ENCODE data around the gene RHOU. TPM values are rescaled to one million over a fixed set of nuclear protein-coding genes. Genes with fewer than 3 reads are reported as not detected.
A peak's percentile ranks its signal among the peaks of the same experiment; 100 is the strongest.

RHOU gene
- total RNA-seq, 3 donors from 2014 or later, result 28.8 to 31.5 (median 29.7) TPM

DNA sequence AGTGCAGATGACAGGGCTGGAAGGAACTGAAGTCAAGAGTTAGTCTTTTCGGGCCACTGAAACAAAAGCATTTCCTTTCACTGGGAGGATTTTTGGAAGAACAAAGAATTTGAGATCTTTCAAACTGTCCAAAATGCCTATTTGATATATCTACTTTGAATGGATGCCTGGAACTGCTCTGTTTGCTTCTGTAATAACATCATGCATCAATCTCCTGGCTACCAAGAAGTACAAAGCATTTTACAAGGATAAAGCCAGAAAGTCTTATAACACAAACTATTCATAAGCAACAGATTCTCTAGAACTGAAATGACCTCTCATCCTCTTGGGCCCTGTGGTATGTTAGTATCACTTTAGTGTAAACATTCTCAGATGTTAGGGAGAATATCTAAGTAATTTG is 18.2 kb upstream of the RHOU start:
- TF ChIP-seq POLR2A (IDR thresholded peaks at IDR 0.05), result no peak
- no peak for TF ChIP-seq POLR2AphosphoS5 (IDR thresholded peaks at IDR 0.05)
- TF ChIP-seq, protein P1, sequence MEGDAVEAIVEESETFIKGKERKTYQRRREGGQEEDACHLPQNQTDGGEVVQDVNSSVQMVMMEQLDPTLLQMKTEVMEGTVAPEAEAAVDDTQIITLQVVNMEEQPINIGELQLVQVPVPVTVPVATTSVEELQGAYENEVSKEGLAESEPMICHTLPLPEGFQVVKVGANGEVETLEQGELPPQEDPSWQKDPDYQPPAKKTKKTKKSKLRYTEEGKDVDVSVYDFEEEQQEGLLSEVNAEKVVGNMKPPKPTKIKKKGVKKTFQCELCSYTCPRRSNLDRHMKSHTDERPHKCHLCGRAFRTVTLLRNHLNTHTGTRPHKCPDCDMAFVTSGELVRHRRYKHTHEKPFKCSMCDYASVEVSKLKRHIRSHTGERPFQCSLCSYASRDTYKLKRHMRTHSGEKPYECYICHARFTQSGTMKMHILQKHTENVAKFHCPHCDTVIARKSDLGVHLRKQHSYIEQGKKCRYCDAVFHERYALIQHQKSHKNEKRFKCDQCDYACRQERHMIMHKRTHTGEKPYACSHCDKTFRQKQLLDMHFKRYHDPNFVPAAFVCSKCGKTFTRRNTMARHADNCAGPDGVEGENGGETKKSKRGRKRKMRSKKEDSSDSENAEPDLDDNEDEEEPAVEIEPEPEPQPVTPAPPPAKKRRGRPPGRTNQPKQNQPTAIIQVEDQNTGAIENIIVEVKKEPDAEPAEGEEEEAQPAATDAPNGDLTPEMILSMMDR (IDR thresholded peaks at IDR 0.05), result no peak
- Histone ChIP-seq H3K4me3 (no peak overlapping the region), H3K27ac (no peak overlapping the region), H3K27me3 (no peaks in the 10 kb centered on the region), H3K36me3 (no peaks in the 10 kb centered on the region), H3K4me1 (no peaks in the 10 kb centered on the region), H3K9me3 (no peaks in the 10 kb centered on the region)
- intact Hi-C loops (cut with DNase I; ENCODE audit: low total_unique reads), result no loop called here
- DNase-seq (ENCODE audit: low spot score in 2 of 2), result no peak

DNA sequence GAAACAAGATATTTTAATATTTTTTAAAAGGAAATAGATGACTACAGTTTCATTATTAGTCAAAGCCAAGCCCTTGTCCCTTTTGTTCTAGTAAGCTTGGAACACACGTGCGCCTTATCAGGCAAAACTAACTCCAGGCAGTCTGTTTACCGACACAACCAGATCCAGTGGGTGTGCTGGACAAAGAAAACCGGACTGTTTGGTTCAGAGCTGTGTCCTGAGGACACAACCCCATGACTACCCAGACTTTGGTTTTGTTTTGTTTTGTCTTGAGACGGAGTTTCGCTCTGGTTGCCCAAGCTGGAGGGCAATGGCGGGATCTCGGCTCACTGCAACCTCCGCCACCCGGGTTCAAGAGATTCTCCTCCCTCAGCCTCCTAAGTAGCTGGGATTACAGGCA is 13.9 kb upstream of the RHOU start:
- Histone ChIP-seq H3K36me3 (no peaks in the 10 kb centered on the region), H3K4me3 (no peak overlapping the region), H3K27ac (peak overlapping the region; percentile 74 to 88), H3K4me1 (no peaks in the 10 kb centered on the region), H3K27me3 (no peaks in the 10 kb centered on the region), H3K9me3 (no peaks in the 10 kb centered on the region)
- peak; percentile 59 to 74 for DNase-seq (ENCODE audit: low spot score in 2 of 2)
- intact Hi-C loops (cut with DNase I; ENCODE audit: low total_unique reads), result no loop called here
- TF ChIP-seq POLR2AphosphoS5 (IDR thresholded peaks at IDR 0.05) (peak in 2 of 3 donors; percentile 45 to 77), POLR2A (IDR thresholded peaks at IDR 0.05) (no peak)
- TF ChIP-seq, protein P1 (IDR thresholded peaks at IDR 0.05), result no peak

DNA sequence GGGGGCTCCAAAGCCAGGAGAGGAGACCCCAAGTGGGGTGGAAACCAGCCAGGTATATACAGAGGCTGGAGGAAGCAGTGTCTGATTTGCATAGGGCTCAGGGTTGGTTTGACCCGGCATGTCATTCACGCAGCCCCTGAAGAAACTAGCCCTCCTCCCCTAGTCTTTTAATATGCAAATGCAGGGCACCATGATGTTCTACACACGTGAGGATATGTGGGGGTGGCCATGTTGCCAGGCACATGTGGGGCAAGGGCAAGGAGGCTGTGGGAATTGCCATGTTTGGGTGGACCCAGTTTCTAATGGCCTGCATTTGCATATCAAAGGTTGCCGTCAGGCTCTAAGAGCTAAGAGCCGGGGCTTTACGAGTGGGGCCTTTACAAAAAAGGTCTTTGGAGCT is 12.0 kb upstream of the RHOU start:
- Histone ChIP-seq H3K4me1 (no peaks in the 10 kb centered on the region), H3K9me3 (no peaks in the 10 kb centered on the region), H3K4me3 (no peak overlapping the region), H3K36me3 (no peaks in the 10 kb centered on the region), H3K27me3 (no peaks in the 10 kb centered on the region), H3K27ac (peak overlapping the region; percentile 4 to 44)
- TF ChIP-seq, protein P1 (IDR thresholded peaks at IDR 0.05), result no peak
- TF ChIP-seq POLR2AphosphoS5 (IDR thresholded peaks at IDR 0.05), result no peak
- TF ChIP-seq POLR2A (IDR thresholded peaks at IDR 0.05), result no peak
- no peak for DNase-seq (ENCODE audit: low spot score in 2 of 2)
- intact Hi-C loops (cut with DNase I; ENCODE audit: low total_unique reads), result no loop called here

DNA sequence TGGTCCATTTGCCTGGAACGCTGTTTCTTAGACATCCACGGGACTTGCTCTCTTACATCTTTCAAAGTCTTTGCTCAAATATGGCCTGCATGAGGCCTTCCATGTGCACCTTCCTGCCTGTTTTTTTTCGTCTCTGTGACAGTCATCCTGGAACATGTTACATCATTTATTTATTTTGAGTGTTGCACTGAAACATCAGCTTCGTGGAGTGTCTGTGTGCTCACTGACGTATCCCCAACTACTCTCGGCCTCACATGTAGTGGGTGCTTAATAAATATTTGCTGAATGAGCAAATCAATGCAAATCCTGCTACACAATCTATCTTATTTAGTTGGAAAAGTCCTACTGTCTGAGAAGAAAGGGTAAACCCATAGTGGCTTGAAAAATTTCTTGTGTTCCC is 11.4 kb upstream of the RHOU start:
- Histone ChIP-seq H3K36me3 (no peaks in the 10 kb centered on the region), H3K4me3 (no peak overlapping the region), H3K4me1 (no peaks in the 10 kb centered on the region), H3K9me3 (no peaks in the 10 kb centered on the region), H3K27ac (no peak overlapping the region), H3K27me3 (no peaks in the 10 kb centered on the region)
- no peak for DNase-seq (ENCODE audit: low spot score in 2 of 2)
- TF ChIP-seq, protein P1 (IDR thresholded peaks at IDR 0.05), result no peak
- no peak for TF ChIP-seq POLR2AphosphoS5 (IDR thresholded peaks at IDR 0.05)
- no peak for TF ChIP-seq POLR2A (IDR thresholded peaks at IDR 0.05)
- intact Hi-C loops (cut with DNase I; ENCODE audit: low total_unique reads), result no loop called here

DNA sequence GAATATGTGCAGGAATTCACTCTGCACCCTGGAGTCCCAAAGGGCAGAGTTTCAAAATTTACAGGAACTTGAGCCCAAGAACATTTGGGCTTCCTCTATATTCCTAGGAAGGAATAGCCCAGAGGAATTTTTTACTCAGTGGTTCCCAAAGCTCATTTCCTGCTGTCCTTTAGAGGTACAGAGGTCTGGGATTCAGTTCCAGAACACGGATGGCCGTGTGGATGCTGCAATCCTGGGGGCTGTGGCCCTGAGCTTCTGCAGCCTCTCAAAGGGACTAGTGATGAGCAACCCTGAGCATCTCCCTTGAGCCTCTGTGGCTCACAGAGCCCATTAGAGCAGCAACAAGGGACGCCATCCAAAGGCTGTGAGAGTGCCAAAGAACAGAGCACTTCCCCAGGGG is 10.1 kb upstream of the RHOU start:
- Histone ChIP-seq H3K4me1 (no peaks in the 10 kb centered on the region), H3K9me3 (no peaks in the 10 kb centered on the region), H3K27me3 (no peaks in the 10 kb centered on the region), H3K4me3 (no peak overlapping the region), H3K36me3 (no peaks in the 10 kb centered on the region), H3K27ac (no peak overlapping the region)
- TF ChIP-seq POLR2A (IDR thresholded peaks at IDR 0.05), result no peak
- TF ChIP-seq, protein P1 (IDR thresholded peaks at IDR 0.05), result no peak
- TF ChIP-seq POLR2AphosphoS5 (IDR thresholded peaks at IDR 0.05), result no peak
- DNase-seq (ENCODE audit: low spot score in 2 of 2), result no peak
- intact Hi-C loops (cut with DNase I; ENCODE audit: low total_unique reads), result no loop called here
